Adrenal gland (tissue), 5 donors: ENCODE data around the gene KLF15.

Experiments
- CTCF ChIP-seq, 6 experiments: fragments of 450-650 bp in 4 of 6; fragments of 200-600 bp in 2 of 6; sonication (generic) in 1 of 6; IDR thresholded peaks; 1 replicate in 5 of 6; 2 replicates in 1 of 6; pipeline versions ENCODE4 v1.5.1 to v1.8.0; 2016 to 2021; ENCODE audit warnings: antibody characterized with exemption in 6 of 6, mild to moderate bottlenecking in 2 of 6, moderate library complexity in 1 of 6
- POLR2A ChIP-seq, 2 donors: fragments of 450-650 bp; IDR thresholded peaks; one replicate each; pipeline ENCODE4 v1.6.1; 2017; ENCODE audit warnings: antibody characterized with exemption in 2 of 2, mild to moderate bottlenecking in 2 of 2, moderate library complexity in 1 of 2
- donor health status: DM: no; HTN: no; CAD: no.

DNA sequence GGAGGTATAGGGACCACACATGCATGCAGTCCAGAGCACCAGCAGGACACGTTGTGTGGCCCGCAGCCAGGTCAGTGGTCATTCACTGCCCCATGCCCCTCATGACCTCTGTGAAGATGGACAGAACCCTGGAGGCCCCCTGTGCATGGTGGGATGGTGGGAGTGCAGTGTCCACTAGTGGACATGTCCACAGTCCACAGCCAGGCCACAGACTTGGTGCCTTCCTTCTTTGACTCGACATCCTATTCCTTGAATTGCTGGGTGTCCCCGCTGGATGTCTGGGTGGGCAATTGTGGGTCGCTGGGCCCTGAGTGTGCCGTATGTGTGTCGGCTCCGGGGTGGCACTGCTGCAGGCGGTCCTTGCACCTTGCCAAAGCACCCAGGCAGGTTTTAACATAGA lies 35.7 kb downstream of the KLF15 start:
- no peak for TF ChIP-seq CTCF (IDR thresholded peaks at IDR 0.05)
- TF ChIP-seq POLR2A (IDR thresholded peaks at IDR 0.05), result no peak
